ENCODE data around the gene AKAP11.
"Not testable (repeated sequence)": the region's sequence is repeated elsewhere in the genome, so short reads cannot be mapped to it uniquely, and the experiment has no call there.

The AKAP11 gene

GRCh38 chr13:42272115-42272803, at the start of gene AKAP11:
TSS of gene AKAP11 (plus strand) at chr13:42272152. CDS start at chr13:42286349, 14,197 bp downstream.
- no peak for DNase-seq (ENCODE audit: low read depth)

GRCh38 chr13:42223681-42224080, 48.3 kb upstream of the AKAP11 start:
- no peak for DNase-seq (ENCODE audit: low read depth)

GRCh38 chr13:42225051-42225450, 46.9 kb upstream of the AKAP11 start:
- DNase-seq (ENCODE audit: low read depth): no peak

- DNase-seq (ENCODE audit: low read depth): not testable (repeated sequence)
These were observed 45.2 kb upstream of the AKAP11 start for GRCh38 chr13:42226759-42227158.

- DNase-seq (ENCODE audit: low read depth): no peak
These were observed 43.4 kb upstream of the AKAP11 start for GRCh38 chr13:42228527-42228926.

- DNase-seq (ENCODE audit: low read depth): no peak
These were observed 42.7 kb upstream of the AKAP11 start for GRCh38 chr13:42229287-42229686.

- no peak for DNase-seq (ENCODE audit: low read depth)
These were observed 39.3 kb upstream of the AKAP11 start for GRCh38 chr13:42232671-42233070.

- no peak for DNase-seq (ENCODE audit: low read depth)
These were observed 38.2 kb upstream of the AKAP11 start for GRCh38 chr13:42233726-42234125.

- no peak for DNase-seq (ENCODE audit: low read depth)
These were observed 32.8 kb upstream of the AKAP11 start for GRCh38 chr13:42239161-42239560.

- DNase-seq (ENCODE audit: low read depth): no peak
These were observed 32.3 kb upstream of the AKAP11 start for GRCh38 chr13:42239644-42240043.

- no peak for DNase-seq (ENCODE audit: low read depth)
These were observed 25.4 kb upstream of the AKAP11 start for GRCh38 chr13:42246541-42246940.

- DNase-seq (ENCODE audit: low read depth): no peak
These were observed 24.1 kb upstream of the AKAP11 start for GRCh38 chr13:42247883-42248282.

GRCh38 chr13:42255886-42256285, 16.1 kb upstream of the AKAP11 start:
- no peak for DNase-seq (ENCODE audit: low read depth)

- no peak for DNase-seq (ENCODE audit: low read depth)
These were observed 13.2 kb upstream of the AKAP11 start for GRCh38 chr13:42258747-42259146.

- no peak for DNase-seq (ENCODE audit: low read depth)
These were observed 12.4 kb upstream of the AKAP11 start for GRCh38 chr13:42259515-42259914.

GRCh38 chr13:42260903-42261654, 10.9 kb upstream of the AKAP11 start:
- DNase-seq (ENCODE audit: low read depth): no peak

GRCh38 chr13:42266473-42266872, 5.5 kb upstream of the AKAP11 start:
- DNase-seq (ENCODE audit: low read depth): no peak

GRCh38 chr13:42270160-42270856, 1.6 kb upstream of the AKAP11 start:
- DNase-seq (ENCODE audit: low read depth): no peak

GRCh38 chr13:42270857-42271215, 1.1 kb upstream of the AKAP11 start:
- no peak for DNase-seq (ENCODE audit: low read depth)

- peak; percentile 88 for DNase-seq (ENCODE audit: low read depth)
These were observed 426 bp upstream of the AKAP11 start for GRCh38 chr13:42271337-42272114.

- DNase-seq (ENCODE audit: low read depth): no peak
These were observed 838 bp downstream of the AKAP11 start for GRCh38 chr13:42272804-42273175.

GRCh38 chr13:42274386-42275097, 2.6 kb downstream of the AKAP11 start:
- no peak for DNase-seq (ENCODE audit: low read depth)

All from stimulated activated CD8-positive, alpha-beta memory T cell treated with anti-CD3 and anti-CD28 coated beads, Interleukin-12 subunit alpha, Interleukin-12 subunit beta, amount 100 ng/mL, for 4 hours (primary cell).